HG03378 (cell line): ENCODE data around the gene MED25.

ENCODE experiments used
- ATAC-seq: cut with Tn5 transposase; IDR thresholded peaks from one replicate; pipeline ENCODE4 v1.9.1; 2021; ENCODE audit warnings: mild to moderate bottlenecking, moderate library complexity; ENCODE audit not compliant: unreplicated experiment

The MED25 gene

DNA sequence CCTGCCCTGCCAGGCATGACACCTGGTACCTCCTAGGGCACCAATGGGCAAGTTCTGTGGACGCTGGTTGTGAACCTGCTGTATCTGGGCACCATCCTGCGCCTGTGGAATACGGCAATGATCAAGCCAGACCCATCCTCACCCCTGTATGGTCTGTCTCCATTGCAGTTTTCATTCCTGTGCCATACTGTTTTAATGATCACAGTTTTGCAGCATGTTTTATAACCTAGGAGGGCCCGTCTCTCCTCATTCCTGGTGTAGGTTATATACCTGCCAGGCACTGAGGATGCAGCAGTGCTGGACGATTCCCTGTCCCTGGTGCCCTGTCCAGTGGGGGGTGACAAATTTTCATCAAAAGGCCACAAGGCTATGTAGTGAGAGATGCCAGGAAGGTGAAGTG is 65.0 kb downstream of the MED25 start:
- ATAC-seq = no peak

DNA sequence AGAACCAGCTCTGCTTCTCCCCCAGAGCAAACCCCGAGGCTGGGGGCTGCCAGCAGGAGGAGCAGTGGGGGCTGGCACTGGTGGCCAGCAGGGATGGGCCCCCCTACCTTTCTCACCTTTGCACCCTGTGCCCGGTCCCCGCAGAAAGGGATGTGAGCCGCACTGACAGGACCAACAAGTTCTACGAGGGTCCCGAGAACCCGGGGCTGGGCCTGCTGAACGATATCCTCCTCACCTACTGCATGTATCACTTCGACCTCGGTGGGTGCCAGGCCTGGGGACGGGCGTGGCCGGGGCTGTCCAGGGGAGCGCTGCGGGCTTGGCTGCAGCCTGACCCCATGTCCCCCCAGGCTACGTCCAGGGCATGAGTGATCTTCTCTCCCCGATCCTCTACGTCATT is 66.0 kb downstream of the MED25 start:
- ATAC-seq = no peak

DNA sequence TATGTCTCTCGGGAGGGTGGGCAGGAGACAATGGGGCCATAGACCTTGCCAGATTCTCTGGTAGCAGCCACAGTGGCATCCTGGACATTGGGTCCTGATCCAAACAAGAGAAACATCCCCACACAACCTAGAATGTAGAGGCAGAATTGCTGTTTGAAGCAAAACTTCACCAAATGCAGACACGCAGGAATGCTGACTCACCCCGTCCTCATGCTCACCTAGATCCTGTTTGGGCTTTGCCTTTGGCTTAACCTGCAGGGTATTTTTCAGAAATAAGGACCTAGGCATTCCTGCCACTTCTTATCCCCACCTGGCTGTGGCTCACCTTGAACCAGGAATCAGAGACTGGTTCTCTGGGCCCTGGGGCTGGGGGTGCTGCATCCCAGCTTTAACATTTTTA is 66.7 kb downstream of the MED25 start:
- ATAC-seq = no peak
